ENCODE measurements around the gene WNT3. TPM values are rescaled to one million over a fixed set of nuclear protein-coding genes. Genes with fewer than 3 reads are reported as not detected.

WNT3 gene, protein sequence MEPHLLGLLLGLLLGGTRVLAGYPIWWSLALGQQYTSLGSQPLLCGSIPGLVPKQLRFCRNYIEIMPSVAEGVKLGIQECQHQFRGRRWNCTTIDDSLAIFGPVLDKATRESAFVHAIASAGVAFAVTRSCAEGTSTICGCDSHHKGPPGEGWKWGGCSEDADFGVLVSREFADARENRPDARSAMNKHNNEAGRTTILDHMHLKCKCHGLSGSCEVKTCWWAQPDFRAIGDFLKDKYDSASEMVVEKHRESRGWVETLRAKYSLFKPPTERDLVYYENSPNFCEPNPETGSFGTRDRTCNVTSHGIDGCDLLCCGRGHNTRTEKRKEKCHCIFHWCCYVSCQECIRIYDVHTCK
- total RNA-seq (2022): 5.2 and 6.1 TPM in 2 replicates
- percentile 25 among the genes with signal in this experiment for Bru-seq, nascent RNA
- percentile 40 among the genes with signal in this experiment for BruChase-seq, experiment 1, labeled RNA remaining after a 6-hour chase
- BruChase-seq, experiment 2, labeled RNA remaining after a 2-hour chase: percentile 40 among the genes with signal in this experiment
- long read RNA-seq, partial matches to known transcripts: 2 of 4 reads
- long read RNA-seq, other reads (novel, unspliced or antisense): 2 of 4 reads

GRCh38 chr17:46818316-46818928, at the start of gene WNT3:
Gene WNT3, minus strand, starts transcription at chr17:46818692. Its CDS starts 95 bp downstream, at chr17:46818597.
- CTCF ChIA-PET: no interaction called here
- DNase-seq: no peak
- BruUV-seq (replicated peaks): no TSS peak
- no peaks in the 10 kb centered on the region for H3K9me3 Mint-ChIP-seq (ENCODE audit: low read depth, unreplicated experiment)
- intact Hi-C loops (cut with micrococcal nuclease; ENCODE audit: unreplicated experiment): loop anchor here (10.0 kb wide), 1 partner anchor 74 kb away; no protein-coding TSS in a partner anchor
- H3K4me1 Mint-ChIP-seq (ENCODE audit: low read depth, unreplicated experiment): peaks cover 6% of the 10 kb centered on the region
- H3K27me3 Mint-ChIP-seq (ENCODE audit: unreplicated experiment): peaks cover 83% of the 10 kb centered on the region
- H3K27ac Mint-ChIP-seq (ENCODE audit: unreplicated experiment): no peak within 1 kb of the TSS
- no peaks in the 10 kb centered on the region for H3K36me3 Mint-ChIP-seq (ENCODE audit: insufficient read depth, unreplicated experiment)
- TF ChIP-seq, protein P1, sequence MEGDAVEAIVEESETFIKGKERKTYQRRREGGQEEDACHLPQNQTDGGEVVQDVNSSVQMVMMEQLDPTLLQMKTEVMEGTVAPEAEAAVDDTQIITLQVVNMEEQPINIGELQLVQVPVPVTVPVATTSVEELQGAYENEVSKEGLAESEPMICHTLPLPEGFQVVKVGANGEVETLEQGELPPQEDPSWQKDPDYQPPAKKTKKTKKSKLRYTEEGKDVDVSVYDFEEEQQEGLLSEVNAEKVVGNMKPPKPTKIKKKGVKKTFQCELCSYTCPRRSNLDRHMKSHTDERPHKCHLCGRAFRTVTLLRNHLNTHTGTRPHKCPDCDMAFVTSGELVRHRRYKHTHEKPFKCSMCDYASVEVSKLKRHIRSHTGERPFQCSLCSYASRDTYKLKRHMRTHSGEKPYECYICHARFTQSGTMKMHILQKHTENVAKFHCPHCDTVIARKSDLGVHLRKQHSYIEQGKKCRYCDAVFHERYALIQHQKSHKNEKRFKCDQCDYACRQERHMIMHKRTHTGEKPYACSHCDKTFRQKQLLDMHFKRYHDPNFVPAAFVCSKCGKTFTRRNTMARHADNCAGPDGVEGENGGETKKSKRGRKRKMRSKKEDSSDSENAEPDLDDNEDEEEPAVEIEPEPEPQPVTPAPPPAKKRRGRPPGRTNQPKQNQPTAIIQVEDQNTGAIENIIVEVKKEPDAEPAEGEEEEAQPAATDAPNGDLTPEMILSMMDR (IDR thresholded peaks at IDR 0.05; ENCODE audit: unreplicated experiment): no peak
- H3K4me3 Mint-ChIP-seq (ENCODE audit: low read depth, unreplicated experiment): peak within 1 kb of the TSS; percentile 62

- Mint-ChIP-seq H3K27ac (ENCODE audit: unreplicated experiment) (no peak overlapping the region), H3K4me3 (ENCODE audit: low read depth, unreplicated experiment) (no peak overlapping the region), H3K36me3 (ENCODE audit: insufficient read depth, unreplicated experiment) (no peaks in the 10 kb centered on the region), H3K9me3 (ENCODE audit: low read depth, unreplicated experiment) (no peaks in the 10 kb centered on the region), H3K27me3 (ENCODE audit: unreplicated experiment) (peaks cover 65% of the 10 kb centered on the region), H3K4me1 (ENCODE audit: low read depth, unreplicated experiment) (no peaks in the 10 kb centered on the region)
- BruUV-seq (replicated peaks): no TSS peak
- DNase-seq: no peak
- CTCF ChIA-PET: interaction anchor here (0.9 to 1.6 kb wide), 2 partner anchors 10 to 12 kb away, joined by 3 to 4 read pairs; no protein-coding TSS in a partner anchor
- intact Hi-C loops (cut with micrococcal nuclease; ENCODE audit: unreplicated experiment): no loop called here
- TF ChIP-seq, protein P1 (IDR thresholded peaks at IDR 0.05; ENCODE audit: unreplicated experiment): no peak
Measured at GRCh38 chr17:46866747-46867146, 48.3 kb upstream of the WNT3 start.

GRCh38 chr17:46866325-46866724, 47.8 kb upstream of the WNT3 start:
- Mint-ChIP-seq H3K36me3 (ENCODE audit: insufficient read depth, unreplicated experiment) (no peaks in the 10 kb centered on the region), H3K27me3 (ENCODE audit: unreplicated experiment) (peaks cover 65% of the 10 kb centered on the region), H3K4me3 (ENCODE audit: low read depth, unreplicated experiment) (no peak overlapping the region), H3K4me1 (ENCODE audit: low read depth, unreplicated experiment) (no peaks in the 10 kb centered on the region), H3K27ac (ENCODE audit: unreplicated experiment) (no peak overlapping the region), H3K9me3 (ENCODE audit: low read depth, unreplicated experiment) (no peaks in the 10 kb centered on the region)
- TF ChIP-seq, protein P1 (IDR thresholded peaks at IDR 0.05; ENCODE audit: unreplicated experiment): no peak
- no peak for DNase-seq
- BruUV-seq (replicated peaks): no TSS peak
- CTCF ChIA-PET: interaction anchor here (1.6 kb wide), 1 partner anchor 11 kb away, joined by 4 read pairs; no protein-coding TSS in a partner anchor
- intact Hi-C loops (cut with micrococcal nuclease; ENCODE audit: unreplicated experiment): no loop called here

GRCh38 chr17:46865100-46865499, 46.6 kb upstream of the WNT3 start:
- no TSS peak for BruUV-seq (replicated peaks)
- CTCF ChIA-PET: no interaction called here
- H3K9me3 Mint-ChIP-seq (ENCODE audit: low read depth, unreplicated experiment): no peaks in the 10 kb centered on the region

More at GRCh38 chr17:46865100-46865499, 46.6 kb upstream of the WNT3 start:
- TF ChIP-seq, protein P1 (IDR thresholded peaks at IDR 0.05; ENCODE audit: unreplicated experiment): no peak
- intact Hi-C loops (cut with micrococcal nuclease; ENCODE audit: unreplicated experiment): no loop called here
- Mint-ChIP-seq H3K36me3 (ENCODE audit: insufficient read depth, unreplicated experiment) (no peaks in the 10 kb centered on the region), H3K27ac (ENCODE audit: unreplicated experiment) (no peak overlapping the region), H3K27me3 (ENCODE audit: unreplicated experiment) (peaks cover 69% of the 10 kb centered on the region), H3K4me3 (ENCODE audit: low read depth, unreplicated experiment) (no peak overlapping the region), H3K4me1 (ENCODE audit: low read depth, unreplicated experiment) (no peaks in the 10 kb centered on the region)
- no peak for DNase-seq
